ENCODE data around the gene SYNE2.
"Not testable (repeated sequence)": the region's sequence is repeated elsewhere in the genome, so short reads cannot be mapped to it uniquely, and the experiment has no call there.

Gene SYNE2, protein sequence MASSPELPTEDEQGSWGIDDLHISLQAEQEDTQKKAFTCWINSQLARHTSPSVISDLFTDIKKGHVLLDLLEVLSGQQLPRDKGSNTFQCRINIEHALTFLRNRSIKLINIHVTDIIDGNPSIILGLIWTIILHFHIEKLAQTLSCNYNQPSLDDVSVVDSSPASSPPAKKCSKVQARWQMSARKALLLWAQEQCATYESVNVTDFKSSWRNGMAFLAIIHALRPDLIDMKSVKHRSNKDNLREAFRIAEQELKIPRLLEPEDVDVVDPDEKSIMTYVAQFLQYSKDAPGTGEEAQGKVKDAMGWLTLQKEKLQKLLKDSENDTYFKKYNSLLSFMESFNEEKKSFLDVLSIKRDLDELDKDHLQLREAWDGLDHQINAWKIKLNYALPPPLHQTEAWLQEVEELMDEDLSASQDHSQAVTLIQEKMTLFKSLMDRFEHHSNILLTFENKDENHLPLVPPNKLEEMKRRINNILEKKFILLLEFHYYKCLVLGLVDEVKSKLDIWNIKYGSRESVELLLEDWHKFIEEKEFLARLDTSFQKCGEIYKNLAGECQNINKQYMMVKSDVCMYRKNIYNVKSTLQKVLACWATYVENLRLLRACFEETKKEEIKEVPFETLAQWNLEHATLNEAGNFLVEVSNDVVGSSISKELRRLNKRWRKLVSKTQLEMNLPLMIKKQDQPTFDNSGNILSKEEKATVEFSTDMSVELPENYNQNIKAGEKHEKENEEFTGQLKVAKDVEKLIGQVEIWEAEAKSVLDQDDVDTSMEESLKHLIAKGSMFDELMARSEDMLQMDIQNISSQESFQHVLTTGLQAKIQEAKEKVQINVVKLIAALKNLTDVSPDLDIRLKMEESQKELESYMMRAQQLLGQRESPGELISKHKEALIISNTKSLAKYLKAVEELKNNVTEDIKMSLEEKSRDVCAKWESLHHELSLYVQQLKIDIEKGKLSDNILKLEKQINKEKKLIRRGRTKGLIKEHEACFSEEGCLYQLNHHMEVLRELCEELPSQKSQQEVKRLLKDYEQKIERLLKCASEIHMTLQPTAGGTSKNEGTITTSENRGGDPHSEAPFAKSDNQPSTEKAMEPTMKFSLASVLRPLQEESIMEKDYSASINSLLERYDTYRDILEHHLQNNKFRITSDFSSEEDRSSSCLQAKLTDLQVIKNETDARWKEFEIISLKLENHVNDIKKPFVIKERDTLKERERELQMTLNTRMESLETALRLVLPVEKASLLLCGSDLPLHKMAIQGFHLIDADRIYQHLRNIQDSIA (N-terminal part only)

DNA sequence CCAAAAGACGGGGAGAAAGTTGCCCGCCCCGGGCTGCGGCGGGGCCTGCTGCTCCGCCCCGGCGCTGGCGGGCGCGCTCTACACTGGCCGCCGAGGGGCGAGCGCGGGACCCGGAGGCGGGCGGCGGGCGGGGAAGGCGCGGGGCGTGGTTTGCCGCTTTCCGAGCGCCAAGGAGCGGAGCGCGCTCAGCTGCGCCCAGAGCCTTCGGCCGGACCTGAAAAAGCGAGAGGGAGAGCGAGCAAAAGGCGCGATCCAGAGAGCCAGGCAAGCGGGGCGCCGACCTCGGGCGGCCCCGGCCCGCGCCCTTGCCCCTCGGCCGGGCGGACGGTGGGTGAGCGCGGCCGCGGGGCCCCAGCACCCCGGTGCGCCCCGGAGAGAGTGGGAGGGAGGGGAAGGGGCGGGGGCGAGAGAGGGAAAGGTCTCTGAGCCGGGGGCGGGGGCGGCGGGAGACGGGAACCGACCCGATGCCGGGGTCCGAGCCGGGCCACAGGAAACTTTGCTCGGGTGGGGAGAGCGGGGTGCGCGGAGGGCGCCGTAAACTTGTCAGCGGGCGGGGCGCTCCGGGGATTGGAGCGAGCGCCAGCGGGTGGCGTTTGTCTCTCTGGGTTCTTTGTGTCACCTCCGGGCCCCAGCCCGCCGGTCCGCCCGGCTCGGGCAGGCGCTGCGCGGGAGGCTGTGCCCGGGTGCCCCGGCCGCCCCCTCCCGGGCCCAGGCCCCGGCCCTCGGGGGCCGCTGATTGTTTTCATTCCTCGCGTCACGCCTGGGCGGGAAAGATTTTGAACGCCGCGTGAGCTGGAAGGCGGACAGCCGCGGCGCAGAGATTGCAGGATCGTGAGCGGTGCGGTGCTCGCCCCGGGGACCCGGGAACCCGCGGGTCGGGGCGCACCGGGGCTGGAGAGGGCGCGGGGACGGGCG lies at the start of gene SYNE2:
SYNE2 (plus strand) TSS at position 188 of the 915 bp plus-strand sequence. CDS start 56,145 bp downstream, outside the sequence.
- DNase-seq = no peak

DNA sequence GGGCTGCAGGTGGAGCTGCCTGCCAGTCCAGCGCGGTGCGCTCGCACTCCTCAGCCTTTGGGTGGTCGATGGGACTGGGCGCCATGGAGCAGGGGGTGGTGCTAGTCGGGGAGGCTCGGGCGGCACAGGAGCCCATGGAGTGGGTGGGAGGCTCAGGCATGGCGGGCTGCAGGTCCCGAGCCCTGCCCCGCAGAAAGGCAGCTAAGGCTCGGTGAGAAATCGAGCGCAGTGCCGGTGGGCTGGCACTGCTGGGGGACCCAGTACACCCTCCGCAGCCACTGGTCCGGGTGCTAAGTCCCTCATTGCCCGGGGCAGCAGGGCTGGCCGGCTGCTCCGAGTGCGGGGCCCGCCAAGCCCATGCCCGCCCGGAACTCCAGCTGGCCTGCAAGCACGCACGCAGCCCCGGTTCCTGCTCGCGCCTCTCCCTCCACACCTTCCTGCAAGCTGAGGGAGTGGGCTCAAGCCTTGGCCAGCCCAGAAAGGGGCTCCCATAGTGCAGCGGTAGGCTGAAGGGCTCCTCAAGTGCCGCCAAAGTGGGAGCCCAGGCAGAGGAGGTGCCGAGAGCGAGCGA lies 49.5 kb upstream of the SYNE2 start:
- not testable (repeated sequence) for DNase-seq

DNA sequence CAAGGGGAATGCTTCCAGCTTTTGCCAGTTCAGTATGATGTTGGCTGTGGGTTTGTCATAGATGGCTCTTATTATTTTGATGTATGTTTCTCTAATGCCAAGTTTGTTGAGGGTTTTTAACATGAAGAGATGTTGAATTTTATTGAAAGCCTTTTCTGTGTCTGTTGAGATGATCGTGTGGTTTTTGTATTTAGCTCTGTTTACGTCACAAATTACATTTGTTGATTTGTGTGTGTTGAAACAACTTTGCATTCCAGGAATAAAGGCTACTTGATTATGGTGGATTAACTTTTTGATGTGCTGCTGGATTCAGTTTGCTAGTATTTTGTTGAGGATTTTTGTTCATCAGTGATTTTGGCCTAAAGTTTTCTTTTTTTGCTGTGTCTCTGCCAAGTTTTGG lies 46.7 kb upstream of the SYNE2 start:
- DNase-seq = not testable (repeated sequence)

DNA sequence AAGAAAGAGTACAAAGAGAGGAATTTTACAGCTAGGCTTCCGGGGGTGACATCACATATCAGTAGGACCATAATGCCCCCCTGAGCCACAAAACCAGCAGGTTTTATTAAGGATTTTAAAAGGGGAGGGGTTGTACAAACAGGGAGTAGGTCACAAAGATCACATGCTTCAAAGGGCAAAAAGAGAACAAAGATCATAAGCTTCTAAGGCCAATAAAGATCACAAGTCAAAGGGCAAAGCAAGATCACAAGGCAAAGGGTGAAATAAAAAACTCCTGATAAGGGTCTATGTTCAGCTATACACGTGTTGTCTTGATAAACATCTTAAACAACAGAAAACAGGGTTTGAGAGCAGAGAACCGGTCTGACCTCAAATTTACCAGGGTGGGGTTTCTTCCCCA lies 41.1 kb upstream of the SYNE2 start:
- not testable (repeated sequence) for DNase-seq

DNA sequence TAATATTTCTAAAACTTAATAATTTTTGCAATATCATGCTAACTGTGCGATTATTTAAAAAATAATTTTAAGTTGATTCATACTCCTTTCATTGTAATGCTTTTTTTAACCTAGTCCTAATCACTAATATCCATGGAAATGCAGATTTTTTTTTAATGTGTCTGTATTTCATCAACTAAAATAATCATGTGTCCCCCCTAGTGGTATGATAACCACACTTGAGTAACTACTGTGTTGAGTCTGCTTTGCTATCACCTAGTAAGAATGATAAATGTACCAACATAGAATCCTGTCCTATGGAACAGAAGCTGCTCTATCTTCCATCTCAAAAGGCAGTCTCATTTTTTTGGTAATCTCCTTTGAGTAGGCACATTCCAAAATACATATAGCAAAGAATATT lies 19.1 kb upstream of the SYNE2 start:
- DNase-seq = no peak

DNA sequence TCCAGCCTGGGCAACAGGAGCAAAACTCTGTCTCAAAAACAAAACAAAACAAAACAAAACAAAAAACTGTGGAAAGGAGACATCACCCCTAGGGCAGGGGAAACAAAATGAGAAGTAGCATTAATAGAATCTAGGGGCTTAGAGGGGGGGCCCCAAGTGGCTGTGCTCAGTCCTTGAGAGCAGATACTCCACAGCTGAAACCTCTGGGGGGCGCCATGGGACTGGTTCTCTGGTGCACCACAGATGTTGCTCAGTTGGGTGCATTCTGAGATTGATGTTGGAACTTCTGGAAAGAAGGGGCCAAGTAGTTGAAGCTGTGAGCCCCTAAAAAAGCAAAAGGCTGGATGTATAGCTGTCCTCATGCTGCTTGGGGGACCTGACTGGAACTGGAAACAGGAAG lies 11.8 kb upstream of the SYNE2 start:
- no peak for DNase-seq

DNA sequence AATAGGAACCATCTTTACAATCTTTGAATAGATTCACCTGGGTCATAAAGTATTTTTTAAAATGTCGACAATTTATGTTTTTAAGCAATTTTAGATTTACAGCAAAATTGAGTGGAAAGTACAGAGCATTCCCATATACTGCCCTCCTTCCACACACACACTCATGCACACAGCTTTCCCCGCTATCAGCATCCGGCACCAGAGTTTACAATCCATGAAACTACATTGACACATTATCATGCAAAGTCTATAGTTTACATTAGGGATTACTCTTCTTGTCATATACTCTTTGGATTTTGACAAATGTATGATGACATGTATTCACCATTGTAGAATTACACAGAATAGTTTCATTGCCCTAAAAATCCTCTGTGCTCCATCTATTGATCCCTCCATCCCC lies 9.0 kb upstream of the SYNE2 start:
- no peak for DNase-seq

DNA sequence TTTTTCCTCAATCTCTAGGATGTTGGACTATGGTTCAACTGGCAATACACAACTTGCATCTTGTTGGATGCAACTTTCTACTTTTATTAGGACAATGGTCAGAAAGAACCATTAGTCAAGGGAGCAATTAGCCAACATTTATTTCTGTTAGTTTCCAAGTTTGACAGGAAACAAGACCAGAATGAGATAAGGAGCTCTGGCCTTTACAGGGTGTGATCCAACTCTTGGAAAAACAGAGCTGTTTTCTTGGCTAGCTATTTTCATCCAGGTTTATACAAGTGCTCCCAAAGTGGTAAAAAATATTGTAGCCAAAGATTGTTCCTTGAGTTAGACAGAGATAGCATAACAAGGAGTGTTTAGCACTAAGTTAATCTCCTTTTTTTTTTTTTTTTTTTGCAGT lies 3.9 kb upstream of the SYNE2 start:
- no peak for DNase-seq

DNA sequence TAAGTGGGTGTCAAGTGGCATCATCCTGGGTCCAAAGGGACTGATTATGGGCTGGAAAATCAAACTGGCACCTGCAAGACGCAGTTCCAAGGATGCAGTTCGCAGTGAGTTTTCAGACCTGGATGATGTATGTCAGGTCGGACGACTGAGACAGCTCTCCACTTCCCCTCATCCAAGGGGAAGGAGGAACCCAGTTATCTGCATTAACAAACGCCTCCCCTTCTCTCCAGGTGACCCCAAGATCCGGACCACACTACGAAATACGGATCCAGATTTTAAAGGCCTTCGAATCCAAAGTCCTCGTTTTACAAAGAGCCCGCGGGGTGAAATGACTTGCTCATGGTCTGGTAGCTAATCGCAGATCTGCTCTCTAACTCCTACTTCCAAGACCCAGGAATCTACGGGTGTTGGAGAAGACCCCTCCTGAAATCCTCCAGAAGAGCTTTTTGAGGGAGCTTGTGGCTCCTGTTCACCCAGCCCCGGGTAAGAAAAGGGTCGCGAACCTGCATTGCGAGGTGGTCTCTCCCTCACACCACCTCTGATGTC lies 460 bp upstream of the SYNE2 start:
- no peak for DNase-seq

DNA sequence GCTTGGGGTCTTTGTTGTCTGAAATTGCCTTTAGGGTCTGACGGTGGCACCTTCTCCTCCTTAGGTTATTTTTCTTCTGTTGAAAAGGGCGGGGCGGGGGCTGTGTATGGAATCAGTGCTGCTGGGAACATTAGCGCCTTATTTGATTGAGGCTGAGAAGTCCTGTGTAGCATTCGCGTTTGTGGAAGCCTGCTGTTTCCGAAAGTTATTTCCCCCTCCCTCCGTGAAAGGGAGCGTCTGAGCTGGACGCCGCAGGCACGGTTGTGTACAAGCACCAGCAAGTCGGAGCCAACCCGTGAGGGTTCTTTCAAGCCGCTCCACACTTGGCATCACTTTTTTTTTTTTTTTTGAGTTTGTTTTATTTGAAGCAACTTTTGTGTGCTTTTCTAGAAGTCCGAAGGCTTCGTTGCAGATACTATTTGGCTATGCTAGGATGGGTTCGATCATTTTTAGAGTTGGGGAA lies 1.1 kb downstream of the SYNE2 start:
- no peak for DNase-seq

DNA sequence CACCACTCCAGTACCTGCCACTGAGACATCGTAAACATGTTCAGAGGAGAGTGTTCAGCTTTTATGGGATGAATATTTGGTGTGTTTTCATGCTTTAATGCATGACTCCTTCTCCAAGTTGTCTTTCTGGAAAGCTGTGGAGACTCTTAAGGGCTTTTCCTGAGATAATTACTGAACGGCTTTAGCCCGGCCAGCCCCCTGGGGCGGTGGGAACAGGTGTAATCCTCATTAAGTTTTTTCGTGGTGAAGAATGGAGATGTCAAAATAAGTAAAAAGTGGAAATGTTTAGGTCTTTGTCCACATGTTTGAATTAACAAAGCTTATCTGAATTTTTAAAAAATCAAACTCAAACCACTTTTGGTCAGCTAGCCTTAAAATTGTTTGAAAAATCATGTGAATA lies 1.5 kb downstream of the SYNE2 start:
- DNase-seq = no peak

DNA sequence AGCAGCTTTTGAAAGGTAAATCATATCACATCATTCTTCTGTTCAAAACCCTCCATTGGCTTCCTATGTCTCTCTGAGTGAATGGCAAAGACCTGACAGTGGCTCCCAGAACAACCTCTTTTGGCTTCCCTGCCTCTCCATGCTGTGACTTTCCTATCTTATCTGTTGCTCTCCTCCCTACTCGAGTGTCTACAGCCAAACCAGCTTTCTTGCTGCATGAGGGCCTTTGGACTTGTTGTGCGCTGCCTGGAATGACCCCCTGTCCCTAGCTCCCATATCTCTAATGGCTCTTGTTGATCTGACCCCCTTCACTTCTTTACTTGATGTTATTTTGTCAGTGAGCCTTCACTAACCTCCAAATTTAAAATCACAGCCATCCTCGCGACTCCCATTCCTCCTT lies 2.5 kb downstream of the SYNE2 start:
- DNase-seq = no peak

DNA sequence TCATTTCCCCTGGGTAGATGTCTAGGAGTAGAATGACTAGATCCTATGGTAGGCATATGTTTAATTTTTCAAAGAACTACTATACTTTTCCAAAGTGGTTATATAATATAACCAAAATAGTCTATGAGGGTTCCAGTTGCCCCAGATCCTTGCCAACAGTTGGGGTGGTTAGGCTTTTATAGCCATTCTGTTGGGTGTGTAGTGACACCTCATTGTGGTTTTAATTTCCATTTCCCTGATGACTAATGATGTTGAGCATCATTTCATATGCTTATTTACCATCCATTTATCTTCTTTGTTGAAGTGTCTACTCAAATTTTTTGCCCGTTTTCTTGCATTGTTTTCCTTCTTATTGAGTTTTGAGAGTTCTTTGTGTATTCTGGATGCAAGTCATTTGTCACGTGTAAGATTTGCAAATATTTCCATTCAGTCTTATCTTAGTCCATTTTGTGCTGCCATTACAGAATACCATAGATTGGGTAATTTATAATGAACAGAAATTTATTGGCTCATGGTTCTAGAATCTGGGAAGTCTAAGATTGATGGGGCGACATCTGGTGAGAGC lies 4.7 kb downstream of the SYNE2 start:
- DNase-seq = no peak

DNA sequence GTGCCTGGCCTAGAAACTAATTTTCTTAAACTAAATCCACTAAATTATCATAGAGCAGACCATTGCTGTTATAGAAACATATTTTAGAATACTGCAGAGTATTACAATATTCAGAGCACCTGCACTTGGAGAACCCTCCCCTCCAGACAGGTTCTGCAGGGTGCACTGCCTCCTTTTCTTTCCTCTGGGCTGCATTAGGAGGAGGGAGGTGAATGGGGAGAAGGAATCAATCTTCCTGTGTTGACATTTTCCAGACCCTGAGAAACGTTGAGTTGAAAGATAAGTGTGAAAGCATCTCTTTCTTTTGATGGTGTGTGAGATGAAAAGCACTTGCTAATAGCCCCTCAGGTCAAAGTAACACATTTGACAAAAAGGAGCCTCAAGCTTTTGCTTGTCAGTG lies 7.3 kb downstream of the SYNE2 start:
- DNase-seq = no peak

DNA sequence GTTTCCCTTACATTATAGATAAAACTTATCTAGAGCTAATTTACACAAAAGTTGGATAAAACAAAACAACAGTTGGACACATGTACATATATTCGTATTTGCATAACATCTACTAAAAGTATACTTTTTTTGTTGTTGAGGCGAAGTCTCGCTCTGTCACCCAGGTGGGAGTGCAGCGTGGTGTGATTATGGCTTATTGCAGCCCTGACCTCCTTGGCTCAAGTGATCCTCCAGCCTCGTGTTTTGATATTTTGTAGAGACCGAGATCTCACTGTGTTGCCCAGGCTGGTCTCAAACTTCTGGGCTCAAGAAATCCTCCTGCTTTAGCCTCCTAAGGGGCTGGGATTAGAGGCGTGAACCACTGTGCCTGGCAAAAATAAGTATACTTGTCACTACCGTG lies 9.4 kb downstream of the SYNE2 start:
- no peak for DNase-seq

DNA sequence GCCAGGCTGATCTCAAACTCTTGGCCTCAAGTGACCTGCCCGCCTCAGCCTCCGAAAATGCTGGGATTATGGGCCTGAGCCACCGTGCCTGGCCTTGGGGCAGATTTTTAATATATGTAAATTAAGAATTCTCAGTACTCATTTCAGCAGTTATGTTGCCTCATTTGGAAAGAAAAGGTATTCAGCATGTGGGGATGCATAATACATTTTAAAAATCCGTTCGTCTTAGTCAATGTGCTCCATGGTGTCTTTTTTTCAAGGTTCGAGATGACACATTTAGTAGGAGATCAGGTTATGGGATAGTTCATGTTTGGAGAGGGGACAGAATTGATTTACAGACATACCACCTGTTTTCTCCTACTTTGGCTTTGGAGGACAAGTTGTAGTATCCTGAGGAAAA lies 10.2 kb downstream of the SYNE2 start:
- DNase-seq = no peak

DNA sequence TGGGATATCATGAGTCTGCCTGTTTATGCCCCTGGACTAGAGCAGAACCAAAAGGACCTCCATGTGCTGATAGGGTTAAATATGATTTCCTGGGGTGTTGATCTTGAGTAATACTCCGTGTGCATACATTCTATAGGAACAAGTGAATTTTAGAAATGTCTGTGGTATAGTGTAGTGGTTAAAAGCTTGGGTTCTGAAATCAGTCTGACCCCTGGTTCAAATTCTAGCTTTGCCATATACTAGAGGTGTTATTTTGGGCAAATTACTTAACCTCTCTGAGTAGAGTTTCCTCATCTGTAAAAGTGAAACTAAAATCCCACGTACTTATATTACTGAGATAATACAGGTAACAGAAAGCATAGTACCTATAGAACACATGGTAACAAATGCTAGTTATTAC lies 12.0 kb downstream of the SYNE2 start:
- not testable (repeated sequence) for DNase-seq

DNA sequence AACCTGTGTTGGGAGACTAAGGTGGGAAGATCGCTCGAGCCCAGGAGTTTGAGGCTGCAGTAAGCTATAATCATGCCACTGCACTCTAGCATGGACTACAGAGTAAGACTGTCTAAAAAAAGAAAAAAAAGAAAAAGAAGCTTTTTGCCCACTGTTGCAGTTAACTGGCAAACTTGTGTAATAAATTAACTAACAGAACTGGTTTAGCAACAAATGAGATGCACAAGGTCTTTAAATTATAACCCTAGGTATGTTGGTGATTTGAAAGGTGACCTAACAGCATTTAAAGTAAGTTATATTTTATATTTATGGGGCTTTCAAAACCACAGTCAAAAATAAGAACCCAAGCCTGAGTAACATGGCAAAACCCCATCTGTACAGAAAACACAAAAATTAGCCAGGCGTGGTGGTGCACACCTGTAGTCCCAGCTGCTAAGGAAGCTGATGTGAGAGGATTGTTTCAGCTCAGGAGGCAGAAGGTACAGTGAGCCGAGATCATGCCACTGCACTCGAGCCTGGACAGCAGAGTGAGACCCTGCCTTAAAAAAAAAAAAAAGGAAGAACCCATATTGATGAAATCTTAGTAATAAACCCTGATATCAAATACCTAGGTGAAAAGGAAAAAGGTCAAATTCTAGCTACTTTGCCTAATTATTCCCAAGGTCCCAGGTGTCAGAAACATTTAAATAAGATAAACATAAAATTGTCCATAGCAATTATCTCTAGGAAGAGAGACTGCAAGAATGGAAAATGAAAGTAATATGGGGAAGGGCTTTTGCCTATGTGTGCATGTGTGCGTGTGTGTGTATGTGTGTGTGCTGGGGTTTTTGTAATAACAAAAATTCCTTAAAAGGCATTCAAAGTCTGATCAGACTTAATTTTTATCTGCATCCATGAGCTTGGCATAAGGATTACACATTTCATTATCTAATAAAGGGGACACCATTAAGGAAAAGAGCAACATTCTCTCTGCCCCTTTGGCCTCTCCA lies 15.4 kb downstream of the SYNE2 start:
- no peak for DNase-seq

DNA sequence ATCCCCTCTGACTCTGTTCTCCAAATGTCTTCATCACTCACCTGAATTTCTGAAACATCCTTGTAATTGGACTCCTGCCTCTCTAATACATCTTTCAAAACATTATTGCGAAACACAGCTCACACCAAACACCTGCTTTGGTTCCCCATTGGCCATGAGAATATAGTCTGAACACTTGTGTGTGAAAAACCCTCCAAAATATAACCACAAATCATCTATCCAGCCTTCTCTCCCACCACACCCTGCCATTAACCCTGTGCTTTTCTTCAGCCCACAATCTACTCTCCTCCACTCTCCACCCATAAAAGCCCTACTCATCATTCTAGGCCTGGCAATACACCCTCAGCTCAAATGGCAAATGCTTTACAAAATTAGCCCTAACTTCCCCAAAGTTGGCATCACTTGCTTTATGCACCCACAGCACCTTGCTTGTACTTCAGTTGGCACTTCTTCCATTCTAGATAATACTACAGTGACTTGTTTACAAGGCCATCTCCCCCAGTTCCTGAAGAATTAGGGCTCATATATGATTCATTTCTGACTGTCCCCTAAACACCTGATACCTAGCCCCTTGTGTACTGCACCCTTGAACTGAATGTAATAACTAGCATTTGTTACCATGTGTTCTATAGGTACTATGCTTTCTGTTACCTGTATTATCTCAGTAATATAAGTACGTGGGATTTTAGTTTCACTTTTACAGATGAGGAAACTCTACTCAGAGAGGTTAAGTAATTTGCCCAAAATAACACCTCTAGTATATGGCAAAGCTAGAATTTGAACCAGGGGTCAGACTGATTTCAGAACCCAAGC lies 17.3 kb downstream of the SYNE2 start:
- DNase-seq = not testable (repeated sequence)
